Body of pancreas (tissue), 4 donors: ENCODE results near the gene MTR.

Experiments used
- CTCF ChIP-seq, 7 experiments: fragments of 450-650 bp in 4 of 7; fragments of 200-600 bp in 3 of 7; sonication (generic) in 3 of 7; IDR thresholded peaks; one replicate each; pipeline ENCODE4 v1.5.1; 2016 to 2019; ENCODE audit warnings: antibody characterized with exemption in 7 of 7
- POLR2A ChIP-seq, 3 donors: fragments of 450-650 bp; IDR thresholded peaks; one replicate each; pipeline ENCODE4 v1.6.1; 2016; ENCODE audit warnings: antibody characterized with exemption in 3 of 3, mild to moderate bottlenecking in 2 of 3

DNA sequence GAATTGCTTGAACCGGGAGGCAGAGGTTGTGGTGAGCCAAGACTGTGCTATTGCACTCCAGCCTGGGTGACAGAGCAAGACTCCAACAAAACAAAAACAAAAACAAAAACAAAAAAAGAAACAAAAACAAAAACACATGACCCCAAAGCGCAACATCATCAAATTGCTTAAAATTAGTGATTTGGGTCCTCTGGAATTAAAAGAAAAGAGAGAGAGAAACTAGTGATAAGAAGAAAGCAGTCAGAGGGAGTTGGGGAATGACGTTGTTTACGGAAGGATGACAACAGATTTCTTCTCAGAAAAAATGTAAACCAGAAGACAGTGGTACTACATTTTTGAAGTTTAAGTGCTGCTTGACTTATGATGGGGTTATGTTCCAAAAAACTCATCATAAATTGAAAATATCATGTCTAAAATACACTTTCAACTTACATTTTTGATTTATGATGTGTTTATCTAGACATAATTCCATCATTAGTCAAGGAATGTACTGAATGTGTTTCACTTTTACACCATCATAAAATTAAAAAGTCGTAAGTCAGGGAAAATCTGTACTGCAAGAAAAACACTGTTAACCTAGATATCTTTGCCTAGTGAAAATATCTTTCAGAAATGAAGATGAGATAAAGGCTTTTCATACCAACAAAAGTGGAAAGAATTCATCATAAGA, 121.2 kb downstream of the MTR start:
- TF ChIP-seq POLR2A (IDR thresholded peaks at IDR 0.05) (no peak), CTCF (IDR thresholded peaks at IDR 0.05) (no peak)
